Suprapubic skin (tissue), 4 donors: ENCODE data around the gene NTSR1.

Experiments
- EP300 ChIP-seq: sonication (generic); formaldehyde crosslinking; IDR thresholded peaks from one replicate; pipeline ENCODE4 v1.6.1; 2017; ENCODE audit warnings: antibody characterized with exemption
- POLR2AphosphoS5 ChIP-seq, 3 donors: sonication (generic); formaldehyde crosslinking; IDR thresholded peaks; one replicate each; pipeline ENCODE4 v1.6.1; 2017; ENCODE audit warnings: antibody characterized with exemption in 3 of 3
- TF ChIP-seq, protein P1 (sequence below), 2 donors: fragments of 200-600 bp in 1 of 2; fragments of 450-650 bp in 1 of 2; sonication (generic) in 1 of 2; IDR thresholded peaks; one replicate each; pipeline ENCODE4 v1.5.1; 2016 to 2019; ENCODE audit warnings: antibody characterized with exemption in 2 of 2, mild to moderate bottlenecking in 1 of 2, moderate library complexity in 1 of 2

- TF ChIP-seq, protein P1, sequence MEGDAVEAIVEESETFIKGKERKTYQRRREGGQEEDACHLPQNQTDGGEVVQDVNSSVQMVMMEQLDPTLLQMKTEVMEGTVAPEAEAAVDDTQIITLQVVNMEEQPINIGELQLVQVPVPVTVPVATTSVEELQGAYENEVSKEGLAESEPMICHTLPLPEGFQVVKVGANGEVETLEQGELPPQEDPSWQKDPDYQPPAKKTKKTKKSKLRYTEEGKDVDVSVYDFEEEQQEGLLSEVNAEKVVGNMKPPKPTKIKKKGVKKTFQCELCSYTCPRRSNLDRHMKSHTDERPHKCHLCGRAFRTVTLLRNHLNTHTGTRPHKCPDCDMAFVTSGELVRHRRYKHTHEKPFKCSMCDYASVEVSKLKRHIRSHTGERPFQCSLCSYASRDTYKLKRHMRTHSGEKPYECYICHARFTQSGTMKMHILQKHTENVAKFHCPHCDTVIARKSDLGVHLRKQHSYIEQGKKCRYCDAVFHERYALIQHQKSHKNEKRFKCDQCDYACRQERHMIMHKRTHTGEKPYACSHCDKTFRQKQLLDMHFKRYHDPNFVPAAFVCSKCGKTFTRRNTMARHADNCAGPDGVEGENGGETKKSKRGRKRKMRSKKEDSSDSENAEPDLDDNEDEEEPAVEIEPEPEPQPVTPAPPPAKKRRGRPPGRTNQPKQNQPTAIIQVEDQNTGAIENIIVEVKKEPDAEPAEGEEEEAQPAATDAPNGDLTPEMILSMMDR (IDR thresholded peaks at IDR 0.05), result no peak
- TF ChIP-seq EP300 (no peak), POLR2AphosphoS5 (IDR thresholded peaks at IDR 0.05) (no peak)
Measured at GRCh38 chr20:62806383-62807050, 97.9 kb downstream of the NTSR1 start.
